ENCODE measurements around the gene TFB2M.

Gene TFB2M

DNA sequence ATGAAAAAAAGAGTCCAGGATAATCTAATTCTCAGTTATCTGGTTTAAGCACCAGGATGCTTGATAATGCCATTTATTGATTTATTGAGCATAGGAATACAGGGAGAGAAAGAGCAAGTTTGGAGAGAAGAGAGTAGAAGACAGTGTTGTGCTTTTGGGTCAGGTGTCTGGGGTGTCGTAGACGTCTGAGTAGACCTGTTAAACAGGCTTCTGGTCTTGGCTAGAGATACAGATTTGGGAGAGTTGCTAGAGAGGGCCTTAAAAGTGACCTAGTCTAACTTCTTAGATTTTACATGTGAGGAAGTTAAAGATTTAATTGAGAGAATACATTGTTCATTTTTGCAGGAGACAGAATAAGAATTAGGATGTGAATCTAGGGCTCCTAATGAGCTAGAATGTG, 34.5 kb upstream of the TFB2M start:
- peaks cover 24% of the 10 kb centered on the region for H4K20me1 ChIP-seq (ENCODE audit: insufficient read depth, low read length)
- H3K27ac ChIP-seq (ENCODE audit: low read length) = no peak overlapping the region
- H3K36me3 ChIP-seq (replicated peaks; ENCODE audit: low read depth, low read length) = peaks cover 7% of the 10 kb centered on the region
- no peak overlapping the region for H3K9ac ChIP-seq (ENCODE audit: low read length)
- no peak overlapping the region for H2AFZ ChIP-seq (ENCODE audit: low read depth, low read length)
- no peaks in the 10 kb centered on the region for H3K27me3 ChIP-seq (ENCODE audit: low read depth, low read length)
- H3K4me1 ChIP-seq (ENCODE audit: low read length) = peaks cover 10% of the 10 kb centered on the region; the same call in 1 of the 2 replicates
- H3K79me2 ChIP-seq (ENCODE audit: low read length) = peaks cover 61% of the 10 kb centered on the region
- TF ChIP-seq EZH2phosphoT487 (IDR thresholded peaks at IDR 0.05; ENCODE audit: low read depth) = no peak
- TF ChIP-seq, protein P1, sequence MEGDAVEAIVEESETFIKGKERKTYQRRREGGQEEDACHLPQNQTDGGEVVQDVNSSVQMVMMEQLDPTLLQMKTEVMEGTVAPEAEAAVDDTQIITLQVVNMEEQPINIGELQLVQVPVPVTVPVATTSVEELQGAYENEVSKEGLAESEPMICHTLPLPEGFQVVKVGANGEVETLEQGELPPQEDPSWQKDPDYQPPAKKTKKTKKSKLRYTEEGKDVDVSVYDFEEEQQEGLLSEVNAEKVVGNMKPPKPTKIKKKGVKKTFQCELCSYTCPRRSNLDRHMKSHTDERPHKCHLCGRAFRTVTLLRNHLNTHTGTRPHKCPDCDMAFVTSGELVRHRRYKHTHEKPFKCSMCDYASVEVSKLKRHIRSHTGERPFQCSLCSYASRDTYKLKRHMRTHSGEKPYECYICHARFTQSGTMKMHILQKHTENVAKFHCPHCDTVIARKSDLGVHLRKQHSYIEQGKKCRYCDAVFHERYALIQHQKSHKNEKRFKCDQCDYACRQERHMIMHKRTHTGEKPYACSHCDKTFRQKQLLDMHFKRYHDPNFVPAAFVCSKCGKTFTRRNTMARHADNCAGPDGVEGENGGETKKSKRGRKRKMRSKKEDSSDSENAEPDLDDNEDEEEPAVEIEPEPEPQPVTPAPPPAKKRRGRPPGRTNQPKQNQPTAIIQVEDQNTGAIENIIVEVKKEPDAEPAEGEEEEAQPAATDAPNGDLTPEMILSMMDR (IDR thresholded peaks at IDR 0.05; ENCODE audit: low read depth, low read length) = no peak
- H3K4me2 ChIP-seq (ENCODE audit: low read length) = no peak overlapping the region
- H3K4me3 ChIP-seq (ENCODE audit: low read length) = no peak overlapping the region
- no peaks in the 10 kb centered on the region for H3K9me3 ChIP-seq (ENCODE audit: insufficient read depth, low read length)

DNA sequence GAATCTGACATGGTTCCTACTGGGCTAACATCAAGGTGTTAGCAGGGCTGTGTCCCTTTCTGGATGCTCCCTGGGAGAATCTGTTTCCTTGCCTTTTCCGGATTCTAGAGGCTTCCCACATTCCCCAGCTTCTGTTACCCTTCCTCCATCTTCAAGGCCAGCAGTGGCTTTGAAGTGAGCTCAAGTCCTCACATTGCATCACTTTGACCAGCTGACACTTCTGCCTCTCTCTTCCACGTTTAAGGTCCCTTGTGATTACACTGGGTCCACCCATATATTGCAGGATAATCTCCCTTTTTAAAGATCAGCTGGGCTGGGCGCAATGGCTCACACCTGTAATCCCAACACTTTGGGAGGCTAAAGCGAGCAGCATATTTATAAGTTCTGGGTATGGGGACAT, 33.3 kb upstream of the TFB2M start:
- no peaks in the 10 kb centered on the region for H3K9me3 ChIP-seq (ENCODE audit: insufficient read depth, low read length)
- H3K27ac ChIP-seq (ENCODE audit: low read length) = no peak overlapping the region
- no peak overlapping the region for H3K4me2 ChIP-seq (ENCODE audit: low read length)
- TF ChIP-seq, protein P1 (IDR thresholded peaks at IDR 0.05; ENCODE audit: low read depth, low read length) = no peak
- no peak for TF ChIP-seq EZH2phosphoT487 (IDR thresholded peaks at IDR 0.05; ENCODE audit: low read depth)
- H3K79me2 ChIP-seq (ENCODE audit: low read length) = peaks cover 67% of the 10 kb centered on the region
- H4K20me1 ChIP-seq (ENCODE audit: insufficient read depth, low read length) = peaks cover 24% of the 10 kb centered on the region
- no peak overlapping the region for H3K4me3 ChIP-seq (ENCODE audit: low read length)
- no peak overlapping the region for H2AFZ ChIP-seq (ENCODE audit: low read depth, low read length)
- H3K9ac ChIP-seq (ENCODE audit: low read length) = no peak overlapping the region
- no peaks in the 10 kb centered on the region for H3K27me3 ChIP-seq (ENCODE audit: low read depth, low read length)
- peaks cover 10% of the 10 kb centered on the region; the same call in 1 of the 2 replicates for H3K4me1 ChIP-seq (ENCODE audit: low read length)
- peaks cover 16% of the 10 kb centered on the region for H3K36me3 ChIP-seq (replicated peaks; ENCODE audit: low read depth, low read length)

DNA sequence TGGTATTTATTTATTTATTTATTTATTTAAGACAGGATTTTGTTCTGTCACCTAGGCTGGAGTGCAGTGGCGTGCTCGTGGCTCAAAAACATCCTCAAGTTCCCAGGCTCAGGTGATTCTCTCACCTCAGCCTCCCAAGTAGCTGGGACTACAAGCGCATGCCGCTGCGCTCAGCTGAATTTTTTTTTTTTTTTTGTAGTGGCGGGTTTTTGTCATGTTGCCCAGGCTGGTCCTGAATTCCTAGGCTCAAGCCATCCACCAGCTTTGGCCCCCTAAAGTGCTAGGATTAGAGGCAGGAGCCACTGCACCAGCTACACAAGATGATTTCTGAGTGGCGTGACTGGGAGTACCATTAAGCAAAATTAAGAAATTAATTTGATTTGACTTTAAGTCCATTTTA, 31.9 kb upstream of the TFB2M start:
- Histone ChIP-seq H3K79me2 (ENCODE audit: low read length) (peaks cover 60% of the 10 kb centered on the region), H3K4me3 (ENCODE audit: low read length) (no peak overlapping the region), H3K4me1 (ENCODE audit: low read length) (peaks cover 10% of the 10 kb centered on the region; the same call in 1 of the 2 replicates), H3K4me2 (ENCODE audit: low read length) (no peak overlapping the region), H3K9ac (ENCODE audit: low read length) (no peak overlapping the region), H3K27ac (ENCODE audit: low read length) (no peak overlapping the region), H3K9me3 (ENCODE audit: insufficient read depth, low read length) (no peaks in the 10 kb centered on the region), H2AFZ (ENCODE audit: low read depth, low read length) (no peak overlapping the region), H3K36me3 (replicated peaks; ENCODE audit: low read depth, low read length) (peaks cover 19% of the 10 kb centered on the region), H3K27me3 (ENCODE audit: low read depth, low read length) (no peaks in the 10 kb centered on the region), H4K20me1 (ENCODE audit: insufficient read depth, low read length) (peaks cover 24% of the 10 kb centered on the region)
- no peak for TF ChIP-seq EZH2phosphoT487 (IDR thresholded peaks at IDR 0.05; ENCODE audit: low read depth)
- TF ChIP-seq, protein P1 (IDR thresholded peaks at IDR 0.05; ENCODE audit: low read depth, low read length) = no peak

DNA sequence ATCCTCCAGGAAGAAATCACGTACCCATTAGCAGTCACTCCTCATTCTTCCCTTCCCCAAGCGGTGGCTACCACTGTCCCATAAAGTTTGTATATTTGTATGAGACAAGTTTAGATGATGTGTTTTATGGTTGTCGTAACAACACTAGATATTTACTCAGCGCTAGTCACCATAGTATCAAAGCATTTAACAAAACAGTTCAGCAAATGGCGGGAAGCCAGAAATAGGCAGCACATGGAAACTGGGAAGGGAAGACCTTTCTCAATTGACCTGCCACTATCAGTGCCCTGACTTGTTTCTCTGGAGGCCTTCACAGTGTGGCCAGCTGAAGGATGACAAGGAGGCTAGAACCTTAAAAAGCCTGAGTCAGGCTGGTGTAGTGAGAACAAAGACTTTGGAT, 31.3 kb upstream of the TFB2M start:
- Histone ChIP-seq H3K4me2 (ENCODE audit: low read length) (no peak overlapping the region), H3K4me1 (ENCODE audit: low read length) (peaks cover 13% of the 10 kb centered on the region), H3K27ac (ENCODE audit: low read length) (no peak overlapping the region), H3K27me3 (ENCODE audit: low read depth, low read length) (no peaks in the 10 kb centered on the region), H4K20me1 (ENCODE audit: insufficient read depth, low read length) (peaks cover 24% of the 10 kb centered on the region), H3K9me3 (ENCODE audit: insufficient read depth, low read length) (no peaks in the 10 kb centered on the region), H3K79me2 (ENCODE audit: low read length) (peaks cover 59% of the 10 kb centered on the region), H2AFZ (ENCODE audit: low read depth, low read length) (no peak overlapping the region), H3K36me3 (replicated peaks; ENCODE audit: low read depth, low read length) (peaks cover 23% of the 10 kb centered on the region), H3K4me3 (ENCODE audit: low read length) (no peak overlapping the region), H3K9ac (ENCODE audit: low read length) (no peak overlapping the region)
- TF ChIP-seq, protein P1 (IDR thresholded peaks at IDR 0.05; ENCODE audit: low read depth, low read length) = no peak
- TF ChIP-seq EZH2phosphoT487 (IDR thresholded peaks at IDR 0.05; ENCODE audit: low read depth) = no peak
